HG03066 (cell line): ENCODE results near the gene MAB21L4.

ENCODE experiments used
- ATAC-seq: cut with Tn5 transposase; IDR thresholded peaks from one replicate; pipeline ENCODE4 v1.9.1; 2021; ENCODE audit warnings: low read depth; ENCODE audit not compliant: unreplicated experiment

MAB21L4 gene

GRCh38 chr2:240925568-240926515 lies 29.9 kb upstream of the MAB21L4 start:
- ATAC-seq = no peak

GRCh38 chr2:240925191-240925567 lies 29.2 kb upstream of the MAB21L4 start:
- ATAC-seq = no peak

- no peak for ATAC-seq
Measured at GRCh38 chr2:240922982-240923537, 27.1 kb upstream of the MAB21L4 start.

- no peak for ATAC-seq
Measured at GRCh38 chr2:240922245-240922981, 26.5 kb upstream of the MAB21L4 start.

- ATAC-seq = no peak
Measured at GRCh38 chr2:240921995-240922244, 26.0 kb upstream of the MAB21L4 start.

- no peak for ATAC-seq
Measured at GRCh38 chr2:240921311-240921994, 25.5 kb upstream of the MAB21L4 start.

- ATAC-seq = no peak
Measured at GRCh38 chr2:240920783-240921231, 24.9 kb upstream of the MAB21L4 start.

GRCh38 chr2:240919786-240920782 lies 24.1 kb upstream of the MAB21L4 start:
- no peak for ATAC-seq

GRCh38 chr2:240919161-240919781 lies 23.3 kb upstream of the MAB21L4 start:
- no peak for ATAC-seq

GRCh38 chr2:240918258-240919091 lies 22.5 kb upstream of the MAB21L4 start:
- no peak for ATAC-seq

- no peak for ATAC-seq
Measured at GRCh38 chr2:240917684-240918257, 21.8 kb upstream of the MAB21L4 start.

- ATAC-seq = no peak
Measured at GRCh38 chr2:240917009-240917683, 21.2 kb upstream of the MAB21L4 start.

- ATAC-seq = no peak
Measured at GRCh38 chr2:240916571-240917008, 20.6 kb upstream of the MAB21L4 start.

- ATAC-seq = no peak
Measured at GRCh38 chr2:240915526-240916341, 19.8 kb upstream of the MAB21L4 start.

GRCh38 chr2:240914645-240915525 lies 18.9 kb upstream of the MAB21L4 start:
- ATAC-seq = no peak
